NCI-H1694 treated with DMSO at 0.1 percent for 48 hours (cell line): Measurements from ENCODE around the gene TMA16.
"Not testable (repeated sequence)": the region's sequence is repeated elsewhere in the genome, so short reads cannot be mapped to it uniquely, and the experiment has no call there.

Experiments
- DNase-seq: peaks from one replicate; lab custom pipeline; 2025; lab: John Stamatoyannopoulos, UW

Gene TMA16

GRCh38 chr4:163494360-163495241, at the start of gene TMA16:
TMA16 (plus strand) TSS chr4:163494690; CDS start chr4:163494802, 112 bp downstream.
- DNase-seq: peak; percentile 86

GRCh38 chr4:163447023-163447422, 47.5 kb upstream of the TMA16 start:
- DNase-seq: not testable (repeated sequence)

GRCh38 chr4:163447481-163447880, 47.0 kb upstream of the TMA16 start:
- no peak for DNase-seq

GRCh38 chr4:163448540-163449203, 45.8 kb upstream of the TMA16 start:
- no peak for DNase-seq

GRCh38 chr4:163462556-163462955, 31.9 kb upstream of the TMA16 start:
- no peak for DNase-seq

- no peak for DNase-seq
Measured at GRCh38 chr4:163467082-163467770, 27.3 kb upstream of the TMA16 start.

GRCh38 chr4:163470391-163470790, 24.1 kb upstream of the TMA16 start:
- no peak for DNase-seq

GRCh38 chr4:163473130-163473529, 21.4 kb upstream of the TMA16 start:
- DNase-seq: no peak

- no peak for DNase-seq
Measured at GRCh38 chr4:163473576-163473975, 20.9 kb upstream of the TMA16 start, which contains the start of gene TKTL2. TKTL2 (minus strand) TSS chr4:163473754; CDS start chr4:163473734, 20 bp downstream.

GRCh38 chr4:163474027-163474426, 20.5 kb upstream of the TMA16 start:
- no peak for DNase-seq

GRCh38 chr4:163476761-163477438, 17.6 kb upstream of the TMA16 start:
- no peak for DNase-seq

GRCh38 chr4:163482190-163482589, 12.3 kb upstream of the TMA16 start:
- no peak for DNase-seq

GRCh38 chr4:163484906-163485305, 9.6 kb upstream of the TMA16 start:
- DNase-seq: peak; percentile 19

GRCh38 chr4:163485589-163485988, 8.9 kb upstream of the TMA16 start:
- DNase-seq: no peak

GRCh38 chr4:163486321-163486720, 8.2 kb upstream of the TMA16 start:
- DNase-seq: no peak

- DNase-seq: no peak
Measured at GRCh38 chr4:163489929-163490328, 4.6 kb upstream of the TMA16 start.

- no peak for DNase-seq
Measured at GRCh38 chr4:163492951-163493504, 1.5 kb upstream of the TMA16 start.

GRCh38 chr4:163493643-163494359, 689 bp upstream of the TMA16 start:
- no peak for DNase-seq

GRCh38 chr4:163495900-163496299, 1.4 kb downstream of the TMA16 start:
- DNase-seq: no peak

GRCh38 chr4:163500586-163500985, 6.1 kb downstream of the TMA16 start:
- DNase-seq: no peak

GRCh38 chr4:163505374-163505773, 10.9 kb downstream of the TMA16 start:
- DNase-seq: no peak
